CD4-positive, alpha-beta T cell treated with Interleukin-12 subunit alpha and Interleukin-12 subunit beta, for 1 hour (primary cell): ENCODE results near the gene SLC35F4.

Source experiments
- DNase-seq: peaks from one replicate; pipeline ENCODE4 v3.0.0-alpha.2; 2020

Gene SLC35F4

GRCh38 chr14:57847706-57848105 is 18.2 kb downstream of the SLC35F4 start:
- no peak for DNase-seq

DNA sequence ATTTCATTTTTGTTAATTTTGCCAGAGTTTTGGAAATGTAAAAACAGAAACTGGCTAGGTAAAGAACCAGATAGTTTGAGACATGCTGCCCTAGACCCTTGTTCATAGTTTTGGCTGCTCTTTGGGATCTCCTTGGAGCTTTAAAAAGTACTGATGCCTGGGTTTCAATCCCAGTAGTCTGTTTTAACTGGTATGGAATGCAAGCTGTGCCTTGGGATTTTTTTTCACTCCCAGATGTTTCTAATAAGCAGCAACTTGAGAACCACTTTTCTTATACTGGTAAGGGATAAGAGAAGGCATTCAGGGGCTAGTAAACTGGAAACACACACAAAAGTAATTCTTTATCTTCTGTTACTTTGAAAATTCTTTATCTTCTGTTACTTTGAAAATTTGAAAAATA is 18.8 kb downstream of the SLC35F4 start:
- DNase-seq = no peak

GRCh38 chr14:57846596-57846995 is 19.3 kb downstream of the SLC35F4 start:
- no peak for DNase-seq

GRCh38 chr14:57845802-57846531 is 19.9 kb downstream of the SLC35F4 start:
- DNase-seq = no peak

DNA sequence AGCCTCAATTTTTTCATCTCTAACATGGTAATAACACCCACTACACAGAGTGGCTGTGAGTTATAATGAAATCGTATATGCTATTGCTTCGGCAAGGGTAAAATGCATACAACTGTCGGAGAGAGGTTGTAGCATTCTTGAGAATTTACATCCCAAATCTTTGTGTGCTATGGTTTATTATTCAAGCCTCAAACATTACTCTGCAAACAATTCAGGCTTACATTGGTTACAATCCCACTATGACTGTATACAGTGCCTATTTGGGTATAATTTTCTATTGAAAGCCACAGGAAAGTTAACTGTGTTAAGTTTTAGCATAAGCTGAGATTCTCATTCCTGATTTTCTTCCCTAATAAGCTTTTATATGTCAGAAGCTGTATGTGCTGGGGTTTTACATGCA is 20.6 kb downstream of the SLC35F4 start:
- no peak for DNase-seq

GRCh38 chr14:57837267-57837666 is 28.6 kb downstream of the SLC35F4 start:
- DNase-seq = no peak

- no peak for DNase-seq
These were observed 30.1 kb downstream of the SLC35F4 start for GRCh38 chr14:57835766-57836165.

GRCh38 chr14:57834961-57835360 is 30.9 kb downstream of the SLC35F4 start:
- no peak for DNase-seq

DNA sequence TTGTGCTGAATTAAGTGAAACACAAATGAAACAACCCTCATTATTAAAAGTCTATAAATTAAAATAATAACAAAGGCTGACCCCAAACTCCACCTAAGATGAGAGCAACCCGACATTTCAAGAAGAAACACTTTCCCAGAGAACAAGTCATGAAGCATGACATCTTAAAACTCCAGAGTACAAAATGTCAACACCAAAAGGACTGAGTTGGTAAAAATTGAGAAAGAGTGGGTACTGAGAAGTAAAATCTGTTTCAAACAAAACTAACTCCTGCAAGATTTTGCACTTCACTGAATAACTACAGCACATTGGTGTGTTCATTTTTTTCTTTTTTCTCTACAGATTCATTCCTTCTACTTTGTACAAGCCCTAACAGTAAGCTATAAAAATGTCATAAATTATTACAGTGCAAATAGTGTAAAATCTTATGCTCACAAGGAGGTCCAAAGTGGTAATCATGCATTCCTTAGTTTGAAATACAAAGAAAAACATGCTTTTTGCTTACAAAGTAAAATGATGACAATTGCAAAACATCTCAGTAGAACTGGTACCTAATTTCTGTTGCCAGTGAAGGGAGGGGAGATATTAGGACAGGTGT is 31.8 kb downstream of the SLC35F4 start:
- no peak for DNase-seq

DNA sequence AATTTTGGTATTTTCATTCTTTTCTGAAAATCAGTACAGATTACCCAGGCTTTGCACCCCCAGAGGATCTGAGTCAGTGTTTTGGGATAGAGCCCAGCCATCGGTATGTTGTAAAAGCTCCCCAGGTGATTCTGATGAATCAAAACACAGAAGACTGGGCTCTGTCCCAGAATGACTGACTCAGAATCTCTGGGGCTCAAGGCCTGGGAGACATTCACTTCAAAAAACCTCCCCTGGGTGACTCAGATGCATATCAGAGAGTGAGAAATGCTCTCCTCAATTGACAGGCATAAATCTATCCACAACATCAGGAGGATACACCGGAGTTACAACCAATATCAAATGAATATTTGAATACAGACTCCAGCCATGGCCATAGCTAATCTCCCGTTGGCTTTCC is 32.6 kb downstream of the SLC35F4 start:
- no peak for DNase-seq

- DNase-seq = no peak
These were observed 33.9 kb downstream of the SLC35F4 start for GRCh38 chr14:57831981-57832380.

DNA sequence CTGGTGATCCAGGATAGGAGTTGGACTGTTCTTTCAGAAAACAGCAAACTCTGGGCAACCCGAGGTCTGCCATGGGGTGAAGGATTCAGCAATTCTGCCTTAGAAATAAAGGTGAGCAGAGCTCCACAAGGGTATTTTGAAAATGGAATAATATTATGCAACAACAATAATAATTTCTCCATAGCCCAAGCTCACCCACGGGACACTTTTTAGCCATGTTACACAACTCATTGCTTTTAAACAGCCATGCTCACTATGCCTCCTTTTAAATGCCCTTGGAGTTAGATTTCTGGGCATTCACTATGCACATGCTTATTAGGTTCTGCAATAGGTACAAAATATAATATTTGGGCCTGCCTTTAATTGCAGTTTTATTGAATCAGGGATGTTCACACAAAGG is 37.2 kb downstream of the SLC35F4 start:
- no peak for DNase-seq

GRCh38 chr14:57823015-57823660 is 42.8 kb downstream of the SLC35F4 start:
- DNase-seq = no peak

- no peak for DNase-seq
These were observed 43.8 kb downstream of the SLC35F4 start for GRCh38 chr14:57822081-57822480.

DNA sequence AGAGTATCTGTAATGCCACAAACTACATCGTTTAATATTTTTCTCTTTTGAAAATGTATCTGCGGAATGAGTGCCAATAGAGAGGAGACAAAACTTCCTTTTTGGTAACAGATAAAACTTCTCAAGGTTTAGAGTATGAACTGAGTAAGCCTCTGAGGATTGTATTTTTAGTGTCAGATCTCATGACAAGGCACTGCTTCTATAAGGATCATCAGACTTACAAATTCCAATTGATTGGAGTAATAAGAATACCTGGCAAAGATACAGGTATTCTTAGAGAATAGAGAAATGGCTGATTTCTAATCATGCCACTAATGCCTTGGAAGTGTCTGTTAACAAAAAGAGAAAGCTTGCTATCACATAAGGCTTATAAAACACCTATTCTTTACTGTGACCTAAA is 45.3 kb downstream of the SLC35F4 start:
- DNase-seq = no peak

DNA sequence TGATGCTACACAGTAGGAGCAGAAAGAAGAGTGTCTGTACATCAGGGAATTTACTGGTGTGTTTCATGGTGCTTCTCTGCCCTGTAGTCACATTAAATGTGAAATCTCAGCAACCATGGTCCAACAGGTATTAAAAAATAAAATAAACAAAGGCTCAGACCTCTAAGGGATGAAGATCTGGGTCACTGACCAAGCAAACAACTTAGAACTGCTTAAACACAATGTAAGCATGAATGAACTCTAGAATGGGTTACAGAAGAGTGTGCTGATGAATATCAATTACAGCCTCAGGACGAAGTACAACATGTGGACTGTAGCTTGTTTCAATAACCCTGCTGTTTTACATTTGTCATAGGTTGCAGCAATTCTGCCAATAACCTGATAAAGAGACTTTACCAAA is 47.4 kb downstream of the SLC35F4 start:
- no peak for DNase-seq

DNA sequence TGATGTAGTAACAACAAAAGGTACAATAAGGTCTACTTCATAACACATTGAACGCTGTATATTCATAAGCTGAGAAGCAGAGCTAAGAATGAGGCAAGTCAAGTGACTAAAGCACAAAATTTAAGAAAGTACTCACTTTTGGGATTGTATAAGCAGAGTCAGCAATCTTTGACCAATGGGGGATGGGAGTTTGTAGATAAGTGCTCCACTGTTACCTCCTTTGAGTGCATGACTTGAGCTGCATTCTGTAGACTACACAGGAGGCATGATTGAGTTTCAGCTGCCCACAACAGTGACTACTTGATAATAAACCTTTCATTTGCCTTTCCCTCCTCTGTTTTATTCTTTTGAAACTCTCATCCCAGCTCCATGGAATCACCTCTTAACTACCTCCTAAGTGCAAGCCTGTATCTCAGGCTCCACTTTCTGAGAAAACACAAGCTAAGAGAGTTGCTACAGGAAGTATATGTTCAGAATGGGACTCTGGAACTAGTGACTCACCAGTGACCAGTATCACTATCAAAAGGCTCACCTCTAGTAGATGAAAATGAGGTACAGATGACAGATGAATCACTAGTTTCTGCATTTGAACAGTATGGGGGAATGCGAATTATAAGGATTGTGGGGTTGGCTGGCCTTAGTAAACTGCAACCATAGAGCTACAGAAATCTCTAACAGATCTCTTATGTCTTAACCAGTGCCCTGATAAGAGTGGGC is 49.2 kb downstream of the SLC35F4 start:
- no peak for DNase-seq

GRCh38 chr14:57814726-57815125 is 51.2 kb downstream of the SLC35F4 start:
- no peak for DNase-seq

GRCh38 chr14:57812741-57813140 is 53.2 kb downstream of the SLC35F4 start:
- DNase-seq = no peak

GRCh38 chr14:57811998-57812546 is 53.8 kb downstream of the SLC35F4 start:
- no peak for DNase-seq

DNA sequence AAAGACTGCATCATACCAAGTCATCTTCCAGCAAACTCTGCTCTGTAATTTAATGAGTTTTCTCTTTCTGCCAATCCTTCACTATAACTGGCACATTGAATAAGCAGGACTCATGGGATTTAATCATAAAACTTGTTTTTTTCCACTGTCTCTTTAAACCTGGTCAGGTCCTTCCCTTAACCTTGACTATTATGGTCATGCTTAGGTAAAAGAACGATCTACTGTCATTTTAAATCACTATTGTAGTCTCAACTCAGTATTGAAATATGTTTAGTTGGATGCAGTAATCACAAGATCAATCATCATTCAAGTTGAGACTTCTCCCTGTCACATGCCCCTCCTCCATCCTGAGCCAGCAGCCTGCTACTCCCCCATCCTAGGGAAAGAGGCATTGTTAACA is 56.1 kb downstream of the SLC35F4 start:
- DNase-seq = no peak

- DNase-seq = no peak
These were observed 68.7 kb downstream of the SLC35F4 start for GRCh38 chr14:57797160-57797559.

DNA sequence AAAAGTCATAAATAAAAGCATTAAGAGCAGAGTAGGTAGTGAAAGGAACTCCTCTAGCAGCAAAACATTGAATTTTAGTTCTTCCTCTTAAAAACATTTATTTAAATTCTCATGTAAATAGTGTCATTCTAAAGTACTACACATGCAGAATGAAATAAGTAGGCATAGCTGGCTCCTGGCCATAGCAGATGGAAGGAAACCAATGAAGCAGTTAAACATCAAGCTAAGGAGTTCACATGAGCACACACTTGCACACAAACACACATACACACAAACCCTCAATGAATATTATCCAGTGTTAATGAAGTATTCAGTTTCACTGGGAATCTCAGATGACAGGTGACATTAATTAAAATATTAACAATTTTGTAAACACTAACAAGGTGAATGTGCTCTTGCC is 69.3 kb downstream of the SLC35F4 start:
- DNase-seq = no peak
